HG03571 (cell line): ENCODE data around the gene PPP6R2.

ENCODE experiments used
- ATAC-seq: cut with Tn5 transposase; IDR thresholded peaks from one replicate; pipeline ENCODE4 v1.9.1; 2021; ENCODE audit not compliant: unreplicated experiment

PPP6R2 gene

DNA sequence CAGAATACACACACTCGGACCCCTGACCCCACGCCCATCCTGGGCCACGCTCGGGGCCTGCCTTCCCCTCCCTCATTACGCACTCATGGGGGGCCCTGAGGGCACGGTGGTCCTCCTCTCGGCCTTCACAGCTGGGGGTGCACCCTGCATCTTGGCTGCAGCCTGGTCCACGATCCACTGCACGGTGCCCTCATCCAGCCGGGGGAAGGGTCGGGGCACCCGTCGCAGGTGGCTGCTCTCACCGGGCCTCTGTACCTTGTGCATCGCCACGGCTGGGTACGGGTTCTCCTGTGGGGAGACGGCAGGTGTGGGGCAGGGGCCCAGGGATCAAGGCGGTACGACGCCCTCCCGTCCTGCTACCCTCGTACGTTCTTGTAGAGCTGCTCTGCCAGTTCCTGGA, 121.3 kb downstream of the PPP6R2 start:
- no peak for ATAC-seq

DNA sequence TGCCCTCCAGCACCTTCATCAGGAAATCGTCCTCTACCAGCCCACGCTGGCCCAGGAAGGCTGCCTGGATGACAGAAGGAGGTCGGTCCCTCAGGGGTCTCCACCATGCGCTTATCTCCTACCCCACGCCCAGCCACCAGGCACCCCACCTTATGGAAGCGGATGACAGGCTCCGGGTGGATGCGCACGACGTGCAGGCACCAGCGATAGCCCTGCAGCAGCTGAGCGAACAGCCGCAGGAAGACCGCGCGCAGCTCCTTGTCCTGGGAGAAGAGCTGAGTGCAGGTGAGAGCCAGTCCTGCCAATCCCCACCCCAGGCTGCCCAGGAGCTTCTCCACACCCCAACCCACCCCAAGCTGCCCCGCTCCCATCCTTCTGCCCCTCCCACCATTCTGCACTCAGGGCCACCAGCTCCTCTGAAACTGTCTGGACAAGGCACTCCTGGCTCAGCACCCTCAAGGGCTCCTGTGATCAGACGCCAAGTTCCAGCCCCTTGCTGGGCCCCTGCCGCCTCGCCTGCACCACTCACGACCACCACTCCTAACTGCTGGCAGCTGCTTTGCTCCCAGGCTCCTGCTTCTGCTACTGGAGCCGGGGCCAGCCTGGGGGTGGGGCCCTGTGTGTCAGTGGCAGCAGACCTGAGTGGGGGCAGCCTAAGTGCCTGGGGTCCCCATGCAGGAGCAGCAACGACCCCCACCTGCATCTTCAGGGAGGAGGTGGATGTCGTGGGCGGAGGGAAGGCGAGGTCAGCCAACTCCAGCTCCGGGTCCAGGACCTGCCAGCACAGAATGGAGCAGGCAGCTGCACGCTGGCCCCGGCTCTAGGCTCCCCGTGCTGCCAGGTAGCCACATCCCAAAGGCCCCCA, 122.2 kb downstream of the PPP6R2 start:
- no peak for ATAC-seq

DNA sequence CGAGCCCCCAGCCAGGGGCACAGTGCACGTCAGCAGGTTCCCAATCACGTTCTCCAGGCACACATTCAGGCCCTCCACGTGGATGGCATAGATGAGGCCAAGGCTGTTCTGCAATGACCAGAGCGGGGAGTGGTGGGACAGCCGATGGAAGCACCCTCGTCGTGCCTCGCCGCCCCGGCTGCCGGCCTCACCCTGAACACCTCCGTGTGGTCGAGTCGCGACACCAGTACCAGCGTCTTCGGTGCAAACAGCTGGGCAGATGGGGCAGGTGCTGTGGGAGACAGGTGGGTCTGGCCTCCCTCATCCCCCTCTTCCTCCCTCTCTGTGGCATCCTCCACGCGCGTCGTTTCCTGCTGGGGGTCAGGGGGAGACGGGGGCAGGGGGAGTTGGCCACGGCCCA, 124.2 kb downstream of the PPP6R2 start:
- no peak for ATAC-seq

DNA sequence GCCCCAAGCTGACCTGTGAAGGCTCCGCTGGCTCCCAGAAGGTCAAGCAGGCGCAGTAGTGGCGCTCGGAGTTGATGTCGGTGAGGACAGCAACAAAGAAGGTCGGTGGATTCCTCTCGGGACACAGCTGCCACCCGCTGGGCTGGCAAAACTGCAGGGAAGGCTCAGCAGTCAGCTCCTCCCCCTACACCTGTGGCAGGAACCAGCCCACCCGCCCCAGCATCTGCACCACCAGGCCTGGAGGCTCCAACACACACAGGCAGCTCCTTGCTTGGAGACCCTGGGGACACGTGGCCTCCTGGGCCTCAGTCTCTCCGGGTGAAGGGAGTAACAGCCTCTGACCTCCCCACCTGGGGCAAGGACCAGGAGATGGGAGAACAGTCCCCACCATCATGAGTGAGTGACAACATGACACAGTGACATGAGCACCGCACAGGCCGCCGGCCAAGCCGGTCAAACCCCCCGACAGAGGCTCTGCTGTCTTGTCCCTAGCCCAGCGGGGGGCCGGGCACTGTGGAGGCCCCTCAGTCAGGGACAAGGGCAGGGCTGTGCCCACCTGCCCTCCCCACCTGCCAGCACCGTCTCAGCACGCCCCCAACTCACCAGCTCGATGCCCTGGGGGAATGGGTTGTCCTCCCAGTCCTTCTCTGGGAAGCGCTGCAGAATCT, 124.8 kb downstream of the PPP6R2 start:
- ATAC-seq, result no peak

DNA sequence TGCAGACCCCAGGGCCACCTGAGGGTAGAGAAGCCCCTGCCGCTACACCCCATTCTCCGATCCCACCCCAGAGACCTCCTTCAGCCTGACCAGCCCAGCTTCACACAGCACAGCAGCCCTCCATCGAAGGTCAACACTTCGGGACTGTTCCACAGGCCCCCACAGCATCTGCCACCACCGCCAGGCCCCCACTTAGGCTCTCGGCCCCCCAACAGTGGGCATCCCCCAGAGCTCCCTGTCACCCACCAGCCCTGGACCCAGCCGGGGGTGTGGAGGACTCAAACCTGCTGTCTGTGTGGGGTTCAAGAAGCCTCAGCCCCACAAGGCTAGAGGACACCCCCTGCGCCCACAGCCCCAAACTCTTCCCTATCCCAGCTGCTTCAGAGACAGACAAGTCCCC, 125.5 kb downstream of the PPP6R2 start:
- no peak for ATAC-seq

DNA sequence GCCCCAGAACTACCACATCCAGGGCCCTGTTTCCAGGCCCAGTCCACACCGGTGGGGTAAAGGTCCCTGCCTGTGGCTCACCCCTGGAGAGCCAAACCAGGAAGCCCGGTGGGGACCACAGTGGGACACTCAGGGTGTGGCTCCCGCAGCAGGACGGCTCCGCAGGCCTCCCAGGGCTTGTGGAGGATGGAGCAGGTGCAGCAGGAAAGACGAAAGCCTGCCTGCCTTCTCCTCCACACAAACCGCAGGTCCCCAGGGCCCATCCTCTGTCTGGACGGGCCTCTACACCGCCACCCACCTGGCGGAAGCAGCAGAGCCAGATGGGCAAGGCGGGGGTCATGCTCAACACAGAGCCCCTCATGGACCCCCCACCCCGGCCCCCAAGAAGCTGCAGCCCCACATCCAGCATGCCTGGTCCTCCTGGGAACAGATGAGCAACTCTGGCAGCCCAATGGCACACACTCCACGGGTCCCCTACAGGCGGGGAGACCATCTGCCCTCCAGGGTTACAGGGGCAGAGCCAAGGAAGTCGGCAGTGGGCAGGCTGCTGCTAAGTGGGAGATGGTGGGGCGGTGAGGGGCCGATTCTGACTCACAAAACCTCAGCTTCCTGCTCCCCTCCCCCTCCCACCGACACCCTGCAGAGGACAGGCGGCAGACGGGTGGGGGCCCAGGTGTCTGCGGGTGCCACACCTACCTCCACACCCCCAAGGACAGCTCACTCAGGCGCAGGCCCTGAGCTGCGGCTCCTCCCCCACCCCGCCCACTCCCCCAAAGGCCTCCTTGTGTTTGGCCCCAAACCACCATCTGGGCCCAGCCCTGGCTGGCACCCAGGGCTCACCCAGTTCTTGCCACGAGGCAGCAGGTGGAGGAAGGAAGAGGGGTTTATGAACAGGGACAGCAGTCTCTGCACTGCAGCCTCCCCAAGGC, 126.5 kb downstream of the PPP6R2 start:
- peak; percentile 44 for ATAC-seq

DNA sequence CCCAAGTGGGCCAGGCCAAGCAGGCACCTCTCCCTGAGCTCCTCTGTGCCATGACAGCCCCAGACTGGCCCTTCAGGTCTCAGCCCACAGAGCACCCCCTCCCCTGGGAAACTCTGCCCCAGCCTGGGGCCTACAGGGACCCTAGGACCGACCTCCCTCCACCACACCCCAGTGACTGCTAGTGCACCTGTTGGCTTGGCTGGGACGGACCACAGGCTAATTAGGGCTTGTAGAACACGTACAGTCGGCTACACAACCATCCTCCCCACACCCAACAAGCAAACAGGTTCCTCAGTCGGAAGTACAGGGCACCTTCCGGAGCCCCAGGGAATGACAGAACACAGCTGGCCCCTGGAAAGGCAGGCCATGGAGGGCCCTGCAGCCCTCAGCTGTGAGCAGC, 127.4 kb downstream of the PPP6R2 start:
- no peak for ATAC-seq

DNA sequence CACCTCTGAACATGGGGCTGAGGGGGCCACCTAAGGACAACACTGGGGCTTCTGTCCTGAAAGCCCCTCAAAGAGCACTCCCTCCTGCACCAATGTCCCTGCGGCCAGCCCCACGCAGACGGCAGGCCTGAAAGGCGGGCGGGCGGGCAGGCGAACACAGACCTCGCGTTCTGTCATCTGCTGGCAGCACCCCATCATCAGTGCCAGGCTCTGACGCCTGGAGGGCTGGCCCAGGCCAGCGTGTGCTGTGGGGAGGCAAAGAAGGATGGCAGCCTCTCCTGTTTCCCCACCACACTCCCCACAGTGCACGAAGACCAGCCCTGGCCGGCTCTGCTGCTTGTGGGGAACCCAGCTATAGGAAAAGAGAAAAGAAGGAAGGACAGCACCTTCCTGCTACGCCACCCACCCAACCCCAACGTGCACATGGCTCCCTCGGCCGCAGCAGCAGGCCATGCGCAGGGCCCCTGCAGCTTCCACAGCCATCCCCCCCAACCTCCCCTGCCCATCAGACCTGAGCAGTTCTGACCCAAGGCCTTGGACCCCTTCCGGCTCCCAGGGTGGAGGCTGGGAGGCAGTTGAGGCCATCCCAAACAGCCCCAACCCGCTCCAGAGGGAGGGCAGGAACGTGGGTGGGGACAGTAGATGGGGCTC, 128.2 kb downstream of the PPP6R2 start:
- no peak for ATAC-seq

DNA sequence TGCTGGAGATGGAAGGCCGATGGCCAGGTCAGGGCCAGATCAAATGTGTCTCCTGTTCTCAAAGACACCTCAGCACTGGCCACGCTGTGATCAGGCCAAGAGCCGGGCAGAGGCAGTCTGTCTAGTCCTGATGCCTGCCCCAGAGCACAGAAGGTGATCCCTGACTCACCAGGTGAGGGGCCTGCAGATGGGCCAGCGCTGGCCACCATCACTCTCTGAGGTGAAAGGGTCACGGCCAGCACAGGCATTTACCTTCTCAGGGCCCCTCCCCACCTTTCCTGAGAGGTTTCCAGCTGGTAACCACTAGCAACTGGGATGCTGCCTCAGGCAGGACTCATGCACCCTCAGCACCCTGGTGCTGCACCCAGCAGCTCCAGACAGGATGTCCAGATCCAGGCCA, 128.8 kb downstream of the PPP6R2 start:
- ATAC-seq, result no peak

DNA sequence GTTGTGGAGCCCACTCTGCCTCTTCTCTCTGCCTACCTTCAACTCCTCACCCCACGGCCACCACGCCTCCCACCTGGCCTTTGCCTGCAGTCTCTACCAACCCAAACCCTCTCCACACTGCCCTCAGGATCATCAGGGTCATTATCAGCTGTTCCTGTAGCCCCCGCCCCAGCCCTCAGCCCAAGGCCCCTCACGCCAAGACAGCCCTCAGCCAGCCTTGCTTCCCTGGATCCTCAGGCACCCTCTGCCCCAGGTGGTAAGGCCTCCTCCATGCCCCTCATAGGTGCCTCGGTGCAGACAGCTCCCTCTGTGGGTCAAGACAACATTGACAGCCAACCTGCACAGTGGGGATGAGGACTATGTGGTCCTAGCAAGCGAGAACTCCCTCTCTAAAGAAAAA, 130.0 kb downstream of the PPP6R2 start:
- ATAC-seq, result no peak

DNA sequence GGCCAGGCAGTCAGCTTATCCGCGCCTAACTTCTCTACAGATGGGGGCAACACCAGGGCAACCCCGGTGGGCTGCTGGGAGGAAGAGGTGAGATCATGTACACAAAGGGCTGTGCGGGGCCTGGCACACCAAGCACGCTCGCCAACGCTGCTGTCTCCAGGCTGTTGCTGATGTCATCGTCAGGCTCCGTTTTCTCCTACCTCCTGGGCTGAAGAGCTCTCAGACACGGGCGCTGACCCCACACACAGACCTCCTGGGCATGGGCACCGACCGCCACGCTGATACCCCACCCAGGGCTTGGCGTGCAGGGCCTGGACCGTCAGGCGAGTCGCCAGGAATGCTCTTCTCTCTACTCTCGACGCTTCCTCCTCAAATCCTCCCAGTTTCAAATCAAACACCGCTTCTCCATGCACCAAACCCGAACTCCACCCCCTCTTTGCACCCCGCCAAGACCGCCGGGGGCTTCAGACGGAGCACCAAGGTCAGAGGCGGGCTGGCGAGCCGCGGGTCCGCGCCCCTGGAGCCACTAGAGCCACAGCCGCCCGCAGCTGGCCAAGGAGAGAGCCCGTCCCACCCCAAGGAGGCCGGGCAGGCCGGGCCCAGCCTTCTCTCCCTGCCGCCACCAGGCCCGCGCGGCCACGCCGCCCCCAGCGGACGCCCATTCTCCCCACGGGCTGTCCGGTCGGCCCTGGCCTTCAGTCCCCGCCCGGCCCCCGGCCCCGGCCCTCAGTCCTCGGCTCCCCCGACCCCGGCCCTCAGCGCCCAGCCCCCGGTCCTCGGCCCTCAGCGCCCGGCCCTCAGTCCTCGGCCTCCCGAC, 130.9 kb downstream of the PPP6R2 start:
- ATAC-seq, result no peak

DNA sequence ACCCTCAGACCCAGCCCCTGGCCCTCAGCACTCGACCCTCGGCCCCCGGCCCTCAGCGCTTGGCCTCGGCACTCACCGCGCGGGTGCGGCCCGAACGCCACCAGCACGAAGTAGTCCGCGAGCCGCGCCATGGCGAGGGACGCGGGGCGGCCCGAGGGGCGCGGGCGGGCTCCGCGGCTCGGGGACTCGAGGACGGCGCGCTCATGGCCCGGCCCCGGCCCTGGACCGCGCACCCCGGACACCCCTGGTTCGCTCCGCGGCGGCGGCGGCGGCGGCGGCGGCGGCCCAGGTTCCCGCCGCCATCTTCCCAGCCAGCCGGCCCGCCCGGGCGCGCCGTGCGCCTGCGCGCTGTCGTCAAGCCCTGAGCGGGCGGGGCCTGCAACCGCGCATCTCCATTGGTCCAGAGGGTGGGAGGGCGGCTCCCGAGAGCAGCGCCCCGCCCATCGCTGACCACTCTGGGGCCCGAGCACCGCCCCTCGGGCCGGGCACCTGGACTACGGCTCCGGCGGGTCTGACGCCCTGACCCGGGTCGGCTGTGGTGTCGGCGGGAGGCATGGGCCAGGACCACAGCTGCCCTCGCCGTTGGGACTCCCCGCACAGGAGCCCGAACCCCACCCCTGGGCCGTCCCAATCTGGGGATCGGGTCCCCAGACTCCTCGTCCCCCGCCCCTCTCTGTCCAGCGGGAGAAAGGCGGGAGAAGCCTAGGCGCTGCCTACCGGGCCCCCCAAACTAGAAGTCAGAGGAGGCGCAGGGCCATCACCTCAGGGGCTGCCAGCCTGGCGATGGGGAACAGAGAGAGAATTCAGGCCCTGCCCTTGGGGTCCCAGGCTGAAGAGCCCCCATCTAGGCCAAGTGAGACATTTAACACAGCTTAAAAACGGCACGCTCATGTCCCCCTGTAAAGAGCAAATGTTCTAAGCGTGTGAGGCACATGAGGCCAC, 131.9 kb downstream of the PPP6R2 start, which contains the start of gene SBF1:
Gene SBF1 (minus strand): TSS at position 326 of the 942 bp plus-strand sequence. CDS start 195 bp downstream, at position 131.
- peak; percentile 38 for ATAC-seq

DNA sequence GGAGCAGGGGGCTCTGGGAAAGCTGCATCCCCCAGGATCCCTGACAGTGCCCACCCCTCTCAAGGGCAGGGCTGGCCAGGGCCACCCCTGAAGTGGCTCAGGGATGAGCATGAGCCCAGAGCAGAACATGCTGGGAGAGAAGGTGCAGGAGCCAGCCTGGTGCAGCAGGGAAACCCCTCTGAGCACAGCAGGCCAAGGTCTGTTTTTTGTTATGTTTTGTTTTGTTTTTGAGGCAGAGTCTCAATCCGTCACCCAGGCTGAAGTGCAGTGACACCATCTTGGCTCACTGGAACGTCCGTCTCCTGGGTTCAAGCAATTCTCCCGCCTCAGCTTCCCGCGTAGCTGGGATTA, 132.5 kb downstream of the PPP6R2 start:
- ATAC-seq, result no peak

DNA sequence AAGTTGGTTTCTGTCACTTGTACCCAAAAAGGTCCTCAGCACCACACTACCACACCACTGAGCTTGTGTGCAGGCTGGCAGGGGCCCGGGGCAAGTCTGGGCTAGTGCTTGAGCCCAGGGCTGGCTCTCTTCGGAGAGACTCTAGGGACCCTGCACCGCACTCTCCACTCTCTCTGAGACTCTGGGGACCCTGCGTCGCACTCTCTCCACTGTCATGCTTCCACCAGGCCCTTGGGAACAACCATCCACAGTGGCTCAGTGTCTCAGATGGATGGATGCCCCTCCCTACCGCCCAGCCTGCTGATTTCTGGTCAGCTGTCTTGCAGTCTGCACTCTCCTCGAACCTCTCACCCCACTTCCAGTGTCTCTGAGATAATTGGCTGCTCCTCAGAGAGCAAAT, 133.7 kb downstream of the PPP6R2 start:
- no peak for ATAC-seq

DNA sequence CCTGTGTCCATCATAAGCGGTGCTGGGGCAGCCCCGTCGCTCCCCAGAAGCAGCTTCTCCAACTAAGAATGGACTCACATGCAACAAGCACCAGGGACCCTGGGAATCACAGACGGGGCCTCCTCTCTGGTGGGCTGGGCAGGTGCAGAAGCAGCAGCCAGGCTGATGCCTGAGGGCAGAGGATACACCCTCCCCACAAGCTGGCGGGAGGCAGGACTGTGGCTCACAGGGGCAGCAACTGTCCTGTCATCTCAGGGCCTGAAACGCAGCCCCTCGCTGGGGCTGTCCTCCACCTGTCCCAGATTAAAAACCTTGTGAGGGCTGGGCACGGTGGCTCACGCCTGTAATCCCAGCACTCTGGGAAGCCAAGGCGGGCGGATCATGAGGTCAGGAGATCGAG, 134.8 kb downstream of the PPP6R2 start:
- no peak for ATAC-seq

DNA sequence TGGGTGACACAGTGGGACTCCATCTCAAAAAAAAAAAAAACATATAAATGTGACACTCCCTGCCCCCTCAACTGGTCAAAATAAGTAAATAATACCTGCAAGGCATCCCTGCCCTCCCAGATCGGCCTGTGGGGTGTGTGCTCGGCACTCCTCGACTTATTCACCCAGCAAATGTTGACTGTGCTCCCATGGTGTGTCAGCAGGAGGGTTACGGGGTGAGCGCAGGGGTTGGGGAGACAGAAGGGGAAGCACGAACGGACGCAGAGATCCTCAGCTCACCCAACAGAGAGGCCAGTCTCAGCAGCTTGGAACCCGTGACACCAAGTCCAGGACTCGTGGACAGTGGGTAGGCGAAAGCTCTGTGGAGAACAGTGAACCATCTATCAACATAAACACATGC, 136.6 kb downstream of the PPP6R2 start:
- no peak for ATAC-seq

DNA sequence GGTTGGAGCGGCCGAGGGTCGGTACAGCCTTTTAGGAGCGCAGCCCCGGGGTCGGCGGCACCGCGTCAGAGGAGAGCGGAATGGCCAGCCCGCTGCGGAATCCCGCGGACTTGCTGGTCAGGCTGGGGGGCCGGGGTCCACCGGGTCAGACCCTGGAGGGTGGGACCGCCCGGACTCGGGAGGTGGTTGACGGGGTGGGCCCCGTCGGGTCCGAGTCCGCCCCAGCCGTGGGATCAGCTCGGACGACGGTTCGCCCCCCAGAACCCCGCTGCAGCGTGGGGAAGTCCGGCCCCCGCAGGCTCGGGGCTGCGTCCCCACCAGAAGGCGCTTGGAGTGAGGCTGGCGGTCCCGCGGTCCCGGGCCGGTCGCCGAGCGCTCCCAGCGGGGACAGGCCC, 137.9 kb downstream of the PPP6R2 start:
- no peak for ATAC-seq

DNA sequence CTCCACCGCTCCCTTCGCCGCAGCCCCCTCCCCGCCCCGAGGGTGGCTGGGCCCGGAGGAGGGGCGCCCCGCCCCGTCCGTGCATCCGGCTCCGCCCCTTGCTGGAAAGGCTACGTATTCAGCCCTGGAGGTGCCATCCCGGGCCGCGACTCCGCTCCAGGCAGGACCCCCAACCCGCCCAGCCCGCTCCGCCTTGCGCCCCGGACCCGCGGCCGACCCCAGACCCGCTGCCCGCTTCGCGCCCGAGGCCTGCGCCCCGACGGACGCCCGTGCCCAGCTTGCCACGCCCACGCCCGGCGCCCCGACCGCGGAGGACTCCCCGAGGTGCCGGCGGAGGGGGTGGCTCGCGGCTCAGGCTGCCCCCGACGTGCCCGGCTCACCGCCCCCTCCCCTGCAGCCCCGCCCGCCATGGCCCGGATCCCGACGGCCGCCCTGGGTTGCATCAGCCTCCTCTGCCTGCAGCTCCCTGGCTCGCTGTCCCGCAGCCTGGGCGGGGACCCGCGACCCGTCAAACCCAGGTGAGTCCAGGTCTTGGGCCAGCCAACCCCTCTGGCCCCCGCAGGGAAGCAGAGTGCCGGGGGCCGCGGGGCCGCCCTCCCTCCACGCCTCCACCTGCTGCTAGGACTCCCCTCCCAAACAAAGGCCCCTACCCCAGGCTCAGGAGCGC, 138.4 kb downstream of the PPP6R2 start, which contains the start of gene ADM2:
Gene ADM2 (plus strand): TSS at position 104 of the 667 bp plus-strand sequence. CDS start 305 bp downstream, at position 409.
- ATAC-seq, result no peak
